Sigmoid colon (tissue), 4 donors: ENCODE results near the gene FBXO48.

Source experiments
- POLR2A ChIP-seq, 2 donors: fragments of 450-650 bp; IDR thresholded peaks; one replicate each; pipeline ENCODE4 v1.6.1; 2016; ENCODE audit warnings: antibody characterized with exemption in 2 of 2, mild to moderate bottlenecking in 2 of 2, moderate library complexity in 2 of 2
- POLR2AphosphoS5 ChIP-seq, 4 donors: sonication (generic); formaldehyde crosslinking; IDR thresholded peaks; one replicate each; pipeline ENCODE4 v1.6.1; 2017; ENCODE audit warnings: antibody characterized with exemption in 4 of 4
- TF ChIP-seq, protein P1 (sequence below), 4 experiments: fragments of 450-650 bp in 3 of 4; fragments of 200-600 bp in 1 of 4; IDR thresholded peaks; one replicate each; pipeline ENCODE4 v1.5.1; 2016 to 2019; ENCODE audit warnings: antibody characterized with exemption in 4 of 4, mild to moderate bottlenecking in 3 of 4, moderate library complexity in 2 of 4

DNA sequence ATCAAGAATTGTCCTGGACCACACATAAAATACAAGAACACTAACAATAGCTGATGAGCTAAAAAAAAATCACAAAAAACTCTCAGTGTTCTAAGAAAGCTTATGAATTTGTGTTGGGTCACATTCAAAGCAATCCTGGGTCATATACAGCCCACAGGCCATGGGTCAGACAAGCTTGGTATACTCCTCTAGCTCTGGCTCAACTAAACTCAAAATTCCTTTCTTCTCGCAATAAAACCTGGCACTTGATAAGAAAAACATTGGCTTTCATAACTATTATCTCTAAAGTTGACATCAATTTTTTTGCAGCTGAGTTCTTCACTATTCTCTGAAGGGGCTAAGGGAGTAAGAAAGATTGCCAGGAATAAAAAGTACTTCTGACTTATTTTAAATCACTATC lies 38.3 kb downstream of the FBXO48 start:
- TF ChIP-seq POLR2A (IDR thresholded peaks at IDR 0.05) (no peak), POLR2AphosphoS5 (IDR thresholded peaks at IDR 0.05) (no peak)
- TF ChIP-seq, protein P1, sequence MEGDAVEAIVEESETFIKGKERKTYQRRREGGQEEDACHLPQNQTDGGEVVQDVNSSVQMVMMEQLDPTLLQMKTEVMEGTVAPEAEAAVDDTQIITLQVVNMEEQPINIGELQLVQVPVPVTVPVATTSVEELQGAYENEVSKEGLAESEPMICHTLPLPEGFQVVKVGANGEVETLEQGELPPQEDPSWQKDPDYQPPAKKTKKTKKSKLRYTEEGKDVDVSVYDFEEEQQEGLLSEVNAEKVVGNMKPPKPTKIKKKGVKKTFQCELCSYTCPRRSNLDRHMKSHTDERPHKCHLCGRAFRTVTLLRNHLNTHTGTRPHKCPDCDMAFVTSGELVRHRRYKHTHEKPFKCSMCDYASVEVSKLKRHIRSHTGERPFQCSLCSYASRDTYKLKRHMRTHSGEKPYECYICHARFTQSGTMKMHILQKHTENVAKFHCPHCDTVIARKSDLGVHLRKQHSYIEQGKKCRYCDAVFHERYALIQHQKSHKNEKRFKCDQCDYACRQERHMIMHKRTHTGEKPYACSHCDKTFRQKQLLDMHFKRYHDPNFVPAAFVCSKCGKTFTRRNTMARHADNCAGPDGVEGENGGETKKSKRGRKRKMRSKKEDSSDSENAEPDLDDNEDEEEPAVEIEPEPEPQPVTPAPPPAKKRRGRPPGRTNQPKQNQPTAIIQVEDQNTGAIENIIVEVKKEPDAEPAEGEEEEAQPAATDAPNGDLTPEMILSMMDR (IDR thresholded peaks at IDR 0.05): no peak
